ENCODE data around the gene NFIA.

NFIA gene

GRCh38 chr1:61083807-61084440 lies 1.6 kb downstream of the NFIA start:
- DNase-seq (ENCODE audit: low spot score) = no peak

GRCh38 chr1:61084491-61085031 lies 2.2 kb downstream of the NFIA start:
- DNase-seq (ENCODE audit: low spot score) = no peak

- no peak for DNase-seq (ENCODE audit: low spot score)
These were observed 3.0 kb downstream of the NFIA start for GRCh38 chr1:61085206-61085982.

GRCh38 chr1:61085983-61086644 lies 3.8 kb downstream of the NFIA start:
- DNase-seq (ENCODE audit: low spot score) = no peak

- DNase-seq (ENCODE audit: low spot score) = no peak
These were observed 5.2 kb downstream of the NFIA start for GRCh38 chr1:61087571-61087970.

GRCh38 chr1:61088163-61088974 lies 6.0 kb downstream of the NFIA start:
- DNase-seq (ENCODE audit: low spot score) = no peak

- no peak for DNase-seq (ENCODE audit: low spot score)
These were observed 7.0 kb downstream of the NFIA start for GRCh38 chr1:61089338-61089737.

GRCh38 chr1:61089741-61090140 lies 7.4 kb downstream of the NFIA start:
- DNase-seq (ENCODE audit: low spot score) = no peak

- DNase-seq (ENCODE audit: low spot score) = no peak
These were observed 8.3 kb downstream of the NFIA start for GRCh38 chr1:61090546-61091202.

- DNase-seq (ENCODE audit: low spot score) = no peak
These were observed 9.1 kb downstream of the NFIA start for GRCh38 chr1:61091455-61091854.

- DNase-seq (ENCODE audit: low spot score) = no peak
These were observed 10.3 kb downstream of the NFIA start for GRCh38 chr1:61092642-61093041.

GRCh38 chr1:61093525-61094137 lies 11.3 kb downstream of the NFIA start:
- no peak for DNase-seq (ENCODE audit: low spot score)

- no peak for DNase-seq (ENCODE audit: low spot score)
These were observed 12.5 kb downstream of the NFIA start for GRCh38 chr1:61094677-61095469.

GRCh38 chr1:61095470-61095812 lies 13.1 kb downstream of the NFIA start:
- DNase-seq (ENCODE audit: low spot score) = no peak

- no peak for DNase-seq (ENCODE audit: low spot score)
These were observed 15.0 kb downstream of the NFIA start for GRCh38 chr1:61097317-61097716.

GRCh38 chr1:61097722-61098121 lies 15.4 kb downstream of the NFIA start:
- DNase-seq (ENCODE audit: low spot score) = no peak

GRCh38 chr1:61098333-61098732 lies 16.0 kb downstream of the NFIA start:
- DNase-seq (ENCODE audit: low spot score) = no peak

- DNase-seq (ENCODE audit: low spot score) = no peak
These were observed 16.6 kb downstream of the NFIA start for GRCh38 chr1:61098906-61099437.

GRCh38 chr1:61100578-61100977 lies 18.2 kb downstream of the NFIA start:
- no peak for DNase-seq (ENCODE audit: low spot score)

- DNase-seq (ENCODE audit: low spot score) = no peak
These were observed 19.2 kb downstream of the NFIA start for GRCh38 chr1:61101536-61101935.

Measured in HuH-7.5 (cell line).